ENCODE data around the gene ZNF565.

GRCh38 chr19:36256853-36257519 lies 42.5 kb upstream of the ZNF565 start:
- TF ChIP-seq CTCF (IDR thresholded peaks at IDR 0.05) = no peak
- no peak for TF ChIP-seq POLR2A (IDR thresholded peaks at IDR 0.05)

Measured in testis (tissue), 2 donors.